Liver (tissue), 9 donors: Measurements from ENCODE around the gene INPP5E. TPM values are rescaled to one million over a fixed set of nuclear protein-coding genes. Genes with fewer than 3 reads are reported as not detected.

ENCODE experiments used
- DNase-seq: peaks from one replicate; pipeline ENCODE4 v3.0.0-alpha.2; 2017; ENCODE audit warnings: low spot score
- H3K27ac ChIP-seq, 2 donors: one replicate each; pipeline ENCODE4 v1.7.0; 2013; ENCODE audit warnings: inconsistent platforms in 2 of 2, low read length in 2 of 2, control low read depth in 1 of 2, low read depth in 1 of 2, mild to moderate bottlenecking in 1 of 2
- H3K27me3 ChIP-seq, 4 donors: one replicate each; pipeline versions ENCODE4 v1.6.1 to v1.7.0; 2013; ENCODE audit warnings: low read length in 3 of 4, inconsistent platforms in 1 of 4, mild to moderate bottlenecking in 1 of 4, moderate library complexity in 1 of 4; ENCODE audit not compliant: control insufficient read depth in 4 of 4, insufficient read depth in 4 of 4
- H3K36me3 ChIP-seq, 4 donors: one replicate each; pipeline versions ENCODE4 v1.6.1 to v1.7.0; 2013; ENCODE audit warnings: low read length in 3 of 4, mild to moderate bottlenecking in 3 of 4, low read depth in 1 of 4, moderate library complexity in 1 of 4; ENCODE audit not compliant: control insufficient read depth in 4 of 4, insufficient read depth in 3 of 4
- H3K4me1 ChIP-seq, 4 donors: one replicate each; pipeline versions ENCODE4 v1.6.1 to v1.7.0; 2013; ENCODE audit warnings: low read length in 3 of 4, mild to moderate bottlenecking in 3 of 4, moderate library complexity in 1 of 4; ENCODE audit not compliant: control insufficient read depth in 4 of 4, insufficient read depth in 4 of 4
- H3K4me3 ChIP-seq, 3 donors: one replicate each; pipeline versions ENCODE4 v1.6.1 to v1.7.0; 2013; ENCODE audit warnings: low read length in 3 of 3, control low read depth in 1 of 3, low read depth in 1 of 3, mild to moderate bottlenecking in 1 of 3
- H3K9ac ChIP-seq, 2 donors: one replicate each; pipeline ENCODE4 v1.7.0; 2013; ENCODE audit warnings: low read length in 2 of 2, mild to moderate bottlenecking in 2 of 2, moderate library complexity in 2 of 2, control low read depth in 1 of 2, low read depth in 1 of 2
- H3K9me3 ChIP-seq, 4 donors: one replicate each; pipeline versions ENCODE4 v1.6.1 to v1.7.0; 2013; ENCODE audit warnings: low read length in 3 of 4; ENCODE audit not compliant: control insufficient read depth in 4 of 4
- EGR1 ChIP-seq, 2 donors: IDR thresholded peaks; 2 replicates each; pipeline ENCODE4 v1.6.1; 2016 to 2018; ENCODE audit warnings: antibody characterized with exemption in 2 of 2, low read depth in 2 of 2
- FOXA1 ChIP-seq: IDR thresholded peaks from 2 replicates; pipeline ENCODE4 v1.6.1; 2016; ENCODE audit warnings: antibody characterized with exemption
- FOXA2 ChIP-seq: IDR thresholded peaks from 2 replicates; pipeline ENCODE4 v1.6.1; 2016; ENCODE audit warnings: antibody characterized with exemption
- GABPA ChIP-seq, 2 donors: IDR thresholded peaks in 1 of 2; conservative IDR thresholded peaks in 1 of 2; 2 replicates each; pipeline ENCODE4 v1.6.1; 2016; ENCODE audit warnings: antibody characterized with exemption in 2 of 2, mild to moderate bottlenecking in 1 of 2, moderate library complexity in 1 of 2
- HNF4A ChIP-seq, 2 donors: conservative IDR thresholded peaks; 2 replicates each; pipeline ENCODE4 v1.6.1; 2016; ENCODE audit warnings: antibody characterized with exemption in 2 of 2, mild to moderate bottlenecking in 2 of 2
- HNF4G ChIP-seq: IDR thresholded peaks from 2 replicates; pipeline ENCODE4 v1.6.1; 2016; ENCODE audit warnings: antibody characterized with exemption
- JUND ChIP-seq, 2 donors: IDR thresholded peaks; 2 replicates each; pipeline ENCODE4 v1.6.1; 2016; ENCODE audit warnings: antibody characterized with exemption in 2 of 2
- NR2F2 ChIP-seq: IDR thresholded peaks from 2 replicates; pipeline ENCODE4 v1.6.1; 2016; ENCODE audit warnings: antibody characterized with exemption
- RAD21 ChIP-seq, 2 donors: IDR thresholded peaks; 2 replicates each; pipeline ENCODE4 v1.6.1; 2016; ENCODE audit warnings: antibody characterized with exemption in 2 of 2, mild to moderate bottlenecking in 2 of 2
- RXRA ChIP-seq, 2 donors: IDR thresholded peaks; 2 replicates each; pipeline ENCODE4 v1.6.1; 2017 to 2018; ENCODE audit warnings: antibody characterized with exemption in 2 of 2, mild to moderate bottlenecking in 1 of 2
- SP1 ChIP-seq: IDR thresholded peaks from 2 replicates; pipeline ENCODE4 v1.6.1; 2018; ENCODE audit warnings: antibody characterized with exemption, mild to moderate bottlenecking
- TAF1 ChIP-seq: conservative IDR thresholded peaks from 2 replicates; pipeline ENCODE4 v1.6.1; 2016; ENCODE audit warnings: antibody characterized with exemption, mild to moderate bottlenecking
- YY1 ChIP-seq: IDR thresholded peaks from 2 replicates; pipeline ENCODE4 v1.6.1; 2016; ENCODE audit warnings: antibody characterized with exemption, mild to moderate bottlenecking
- WGBS: extraction: QIAGEN DNeasy Blood & Tissue Kit; methylation state at CpG from one replicate; pipeline ENCODE4 v1.1.7; 2013; 5-methylcytosine and 5-hydroxymethylcytosine counted together
- polyA plus RNA-seq, 2 donors: library from polyadenylated mRNA; stranded (reverse) in 1 of 2; unstranded in 1 of 2; fragments of 200-250 nt in 1 of 2; fragments of >200 nt in 1 of 2; fragmentation: Nextera tagmentation in 1 of 2; extraction: Ambion mirVana in 1 of 2; gene quantifications; one replicate each; pipeline versions ENCODE4 v1.2.1 to v1.2.3, GENCODE V29; 2013 to 2015
- total RNA-seq, 2 donors: library from RNA; depleted of rRNA; stranded (reverse); fragments of >200 nt; gene quantifications; one replicate each; pipeline ENCODE4 v1.2.3, GENCODE V29; 2014
- TF ChIP-seq, protein P1 (sequence below): IDR thresholded peaks from 2 replicates; pipeline ENCODE4 v1.6.1; 2016; ENCODE audit warnings: antibody characterized with exemption
- TF ChIP-seq, protein P2 (sequence below): fragments of 150-350 bp; IDR thresholded peaks from 2 replicates; pipeline ENCODE4 v1.5.1; 2017; ENCODE audit warnings: improper control_type of control experiment, low read depth, low read length; ENCODE audit not compliant: missing input control
- TF ChIP-seq, protein P3 (sequence below): IDR thresholded peaks from 2 replicates; pipeline ENCODE4 v1.6.1; 2016; ENCODE audit warnings: antibody characterized with exemption
- TF ChIP-seq, protein P4 (sequence below): IDR thresholded peaks from 2 replicates; pipeline ENCODE4 v1.6.1; 2016; ENCODE audit warnings: antibody characterized with exemption, mild to moderate bottlenecking
- TF ChIP-seq, protein P5 (sequence below): IDR thresholded peaks from 2 replicates; pipeline ENCODE4 v1.6.1; 2016; ENCODE audit warnings: antibody characterized with exemption
- donor health status: healthy.
- donor health status: healthy.
- donor health status: healthy.
- donor health status: healthy.
- donor health status: healthy.

INPP5E gene
- total and polyA plus RNA-seq, 4 donors, result 1.0 to 3.3 (median 2.9) TPM

DNA sequence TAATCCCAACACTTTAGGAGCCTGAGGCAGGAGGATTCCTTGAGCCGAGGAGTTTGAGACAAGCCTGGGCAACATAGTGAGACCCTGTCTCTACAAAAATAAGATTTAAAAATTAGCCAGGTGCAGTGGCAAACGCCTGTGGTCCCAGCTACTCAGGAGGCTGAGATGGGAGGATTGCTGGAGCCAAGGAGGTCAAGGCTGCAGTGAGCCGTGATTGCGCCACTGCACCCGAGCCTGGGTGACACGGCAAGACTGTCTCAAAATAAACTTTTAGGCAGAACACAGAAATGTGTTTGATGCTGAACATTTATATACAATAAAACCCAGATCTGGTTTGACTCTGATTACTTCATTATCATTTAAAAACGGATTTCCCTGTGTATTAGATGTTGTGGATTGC, 34.2 kb downstream of the INPP5E start:
- H3K9ac ChIP-seq, result no peak overlapping the region
- H3K27me3 ChIP-seq, result no peaks in the 10 kb centered on the region
- WGBS, result 74% methylated on average over 7 of the region's 7 CpGs
- peaks cover 3 to 10% (median 8%) of the 10 kb centered on the region in 4 donors for H3K4me1 ChIP-seq
- H3K27ac ChIP-seq, result no peak overlapping the region
- DNase-seq, result no peak
- H3K9me3 ChIP-seq, result no peaks in the 10 kb centered on the region
- H3K36me3 ChIP-seq, result peaks cover 8 to 40% (median 10%) of the 10 kb centered on the region in 4 donors
- TF ChIP-seq, protein P1, sequence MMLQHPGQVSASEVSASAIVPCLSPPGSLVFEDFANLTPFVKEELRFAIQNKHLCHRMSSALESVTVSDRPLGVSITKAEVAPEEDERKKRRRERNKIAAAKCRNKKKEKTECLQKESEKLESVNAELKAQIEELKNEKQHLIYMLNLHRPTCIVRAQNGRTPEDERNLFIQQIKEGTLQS, result no peak
- TF ChIP-seq SP1, result no peak
- no peak for TF ChIP-seq RAD21 (IDR thresholded peaks at IDR 0.05)
- TF ChIP-seq, protein P2, sequence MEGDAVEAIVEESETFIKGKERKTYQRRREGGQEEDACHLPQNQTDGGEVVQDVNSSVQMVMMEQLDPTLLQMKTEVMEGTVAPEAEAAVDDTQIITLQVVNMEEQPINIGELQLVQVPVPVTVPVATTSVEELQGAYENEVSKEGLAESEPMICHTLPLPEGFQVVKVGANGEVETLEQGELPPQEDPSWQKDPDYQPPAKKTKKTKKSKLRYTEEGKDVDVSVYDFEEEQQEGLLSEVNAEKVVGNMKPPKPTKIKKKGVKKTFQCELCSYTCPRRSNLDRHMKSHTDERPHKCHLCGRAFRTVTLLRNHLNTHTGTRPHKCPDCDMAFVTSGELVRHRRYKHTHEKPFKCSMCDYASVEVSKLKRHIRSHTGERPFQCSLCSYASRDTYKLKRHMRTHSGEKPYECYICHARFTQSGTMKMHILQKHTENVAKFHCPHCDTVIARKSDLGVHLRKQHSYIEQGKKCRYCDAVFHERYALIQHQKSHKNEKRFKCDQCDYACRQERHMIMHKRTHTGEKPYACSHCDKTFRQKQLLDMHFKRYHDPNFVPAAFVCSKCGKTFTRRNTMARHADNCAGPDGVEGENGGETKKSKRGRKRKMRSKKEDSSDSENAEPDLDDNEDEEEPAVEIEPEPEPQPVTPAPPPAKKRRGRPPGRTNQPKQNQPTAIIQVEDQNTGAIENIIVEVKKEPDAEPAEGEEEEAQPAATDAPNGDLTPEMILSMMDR, result no peak
- TF ChIP-seq TAF1, result no peak
- TF ChIP-seq NR2F2, result no peak
- TF ChIP-seq, protein P3, sequence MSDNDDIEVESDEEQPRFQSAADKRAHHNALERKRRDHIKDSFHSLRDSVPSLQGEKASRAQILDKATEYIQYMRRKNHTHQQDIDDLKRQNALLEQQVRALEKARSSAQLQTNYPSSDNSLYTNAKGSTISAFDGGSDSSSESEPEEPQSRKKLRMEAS, result no peak
- TF ChIP-seq, protein P4, sequence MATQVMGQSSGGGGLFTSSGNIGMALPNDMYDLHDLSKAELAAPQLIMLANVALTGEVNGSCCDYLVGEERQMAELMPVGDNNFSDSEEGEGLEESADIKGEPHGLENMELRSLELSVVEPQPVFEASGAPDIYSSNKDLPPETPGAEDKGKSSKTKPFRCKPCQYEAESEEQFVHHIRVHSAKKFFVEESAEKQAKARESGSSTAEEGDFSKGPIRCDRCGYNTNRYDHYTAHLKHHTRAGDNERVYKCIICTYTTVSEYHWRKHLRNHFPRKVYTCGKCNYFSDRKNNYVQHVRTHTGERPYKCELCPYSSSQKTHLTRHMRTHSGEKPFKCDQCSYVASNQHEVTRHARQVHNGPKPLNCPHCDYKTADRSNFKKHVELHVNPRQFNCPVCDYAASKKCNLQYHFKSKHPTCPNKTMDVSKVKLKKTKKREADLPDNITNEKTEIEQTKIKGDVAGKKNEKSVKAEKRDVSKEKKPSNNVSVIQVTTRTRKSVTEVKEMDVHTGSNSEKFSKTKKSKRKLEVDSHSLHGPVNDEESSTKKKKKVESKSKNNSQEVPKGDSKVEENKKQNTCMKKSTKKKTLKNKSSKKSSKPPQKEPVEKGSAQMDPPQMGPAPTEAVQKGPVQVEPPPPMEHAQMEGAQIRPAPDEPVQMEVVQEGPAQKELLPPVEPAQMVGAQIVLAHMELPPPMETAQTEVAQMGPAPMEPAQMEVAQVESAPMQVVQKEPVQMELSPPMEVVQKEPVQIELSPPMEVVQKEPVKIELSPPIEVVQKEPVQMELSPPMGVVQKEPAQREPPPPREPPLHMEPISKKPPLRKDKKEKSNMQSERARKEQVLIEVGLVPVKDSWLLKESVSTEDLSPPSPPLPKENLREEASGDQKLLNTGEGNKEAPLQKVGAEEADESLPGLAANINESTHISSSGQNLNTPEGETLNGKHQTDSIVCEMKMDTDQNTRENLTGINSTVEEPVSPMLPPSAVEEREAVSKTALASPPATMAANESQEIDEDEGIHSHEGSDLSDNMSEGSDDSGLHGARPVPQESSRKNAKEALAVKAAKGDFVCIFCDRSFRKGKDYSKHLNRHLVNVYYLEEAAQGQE, result no peak
- no peak for TF ChIP-seq GABPA (IDR thresholded peaks at IDR 0.05 in 1 of 2, conservative IDR thresholded peaks at IDR 0.05 in 1 of 2)
- no peak for TF ChIP-seq HNF4G
- TF ChIP-seq JUND (IDR thresholded peaks at IDR 0.05), result no peak
- no peak for TF ChIP-seq YY1
- no peak for TF ChIP-seq RXRA (IDR thresholded peaks at IDR 0.05)
- TF ChIP-seq, protein P5, sequence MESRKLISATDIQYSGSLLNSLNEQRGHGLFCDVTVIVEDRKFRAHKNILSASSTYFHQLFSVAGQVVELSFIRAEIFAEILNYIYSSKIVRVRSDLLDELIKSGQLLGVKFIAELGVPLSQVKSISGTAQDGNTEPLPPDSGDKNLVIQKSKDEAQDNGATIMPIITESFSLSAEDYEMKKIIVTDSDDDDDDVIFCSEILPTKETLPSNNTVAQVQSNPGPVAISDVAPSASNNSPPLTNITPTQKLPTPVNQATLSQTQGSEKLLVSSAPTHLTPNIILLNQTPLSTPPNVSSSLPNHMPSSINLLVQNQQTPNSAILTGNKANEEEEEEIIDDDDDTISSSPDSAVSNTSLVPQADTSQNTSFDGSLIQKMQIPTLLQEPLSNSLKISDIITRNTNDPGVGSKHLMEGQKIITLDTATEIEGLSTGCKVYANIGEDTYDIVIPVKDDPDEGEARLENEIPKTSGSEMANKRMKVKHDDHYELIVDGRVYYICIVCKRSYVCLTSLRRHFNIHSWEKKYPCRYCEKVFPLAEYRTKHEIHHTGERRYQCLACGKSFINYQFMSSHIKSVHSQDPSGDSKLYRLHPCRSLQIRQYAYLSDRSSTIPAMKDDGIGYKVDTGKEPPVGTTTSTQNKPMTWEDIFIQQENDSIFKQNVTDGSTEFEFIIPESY, result no peak
- TF ChIP-seq EGR1 (IDR thresholded peaks at IDR 0.05; ENCODE audit: low read depth in 2 of 2), result no peak
- TF ChIP-seq FOXA1, result no peak
- no peak for TF ChIP-seq FOXA2
- TF ChIP-seq HNF4A (conservative IDR thresholded peaks at IDR 0.05), result no peak
- no peak overlapping the region for H3K4me3 ChIP-seq
